Measurements from ENCODE around the gene FRG2B.
"Not testable (repeated sequence)": the region's sequence is repeated elsewhere in the genome, so short reads cannot be mapped to it uniquely, and the experiment has no call there.

FRG2B gene

GRCh38 chr10:133599869-133600268, 26.7 kb downstream of the FRG2B start:
- not testable (repeated sequence) for DNase-seq (ENCODE audit: low spot score)

GRCh38 chr10:133592716-133593115, 33.9 kb downstream of the FRG2B start:
- no peak for DNase-seq (ENCODE audit: low spot score)

- no peak for DNase-seq (ENCODE audit: low spot score)
Measured at GRCh38 chr10:133590970-133591359, 35.6 kb downstream of the FRG2B start.

- no peak for DNase-seq (ENCODE audit: low spot score)
Measured at GRCh38 chr10:133590226-133590969, 36.2 kb downstream of the FRG2B start.

GRCh38 chr10:133577037-133577436, 49.6 kb downstream of the FRG2B start:
- DNase-seq (ENCODE audit: low spot score): not testable (repeated sequence)

Data from CD4-positive, alpha-beta T cell treated with Interleukin-15 for 4 hours (primary cell).